Panc1 (cell line): ENCODE measurements around the gene SPATA24. TPM values are rescaled to one million over a fixed set of nuclear protein-coding genes. Genes with fewer than 3 reads are reported as not detected.
A peak's percentile ranks its signal among the peaks of the same experiment; 100 is the strongest.
"Not testable (repeated sequence)": the region's sequence is repeated elsewhere in the genome, so short reads cannot be mapped to it uniquely, and the experiment has no call there.

Experiments used
- ATAC-seq: fragments of 200-7000 bp; cut with Tn5 transposase; 2 replicates; pipeline ENCODE4 v1.9.1; 2020; ENCODE audit warnings: mild to moderate bottlenecking, moderate library complexity
- BruUV-seq: library from RNA; stranded (reverse); fragments of 400-500 nt; replicated peaks from 2 replicates; lab custom pipeline; 2021; lab: Mats Ljungman, UMichigan
- CTCF ChIA-PET: fragments of 300-600 bp; sonication (Branson Sonifier 250); formaldehyde crosslinking; loops from one replicate; lab custom pipeline; 2022; ENCODE audit warnings: antibody characterized with exemption; lab: Charles Lee
- POLR2A ChIA-PET: fragments of 300-600 bp; sonication (Branson Sonifier 250); formaldehyde crosslinking; loops from one replicate; lab custom pipeline; 2022; ENCODE audit warnings: antibody characterized with exemption; lab: Charles Lee
- DNase-seq: peaks from one replicate; pipeline ENCODE4 v3.0.0-alpha.2; 2010; ENCODE audit warnings: low read depth, low spot score
- H3K27ac ChIP-seq: 2 replicates; pipeline ENCODE4 v1.5.1; 2011; ENCODE audit warnings: mild to moderate bottlenecking, low read length, inconsistent platforms
- H3K27me3 ChIP-seq: fragments of 200-500 bp; sonication (Bioruptor generic); 2 replicates; pipeline ENCODE4 v1.6.0; 2014; ENCODE audit warnings: low read length, inconsistent platforms; ENCODE audit not compliant: control insufficient read depth, insufficient read depth
- H3K36me3 ChIP-seq: fragments of 200-500 bp; sonication (Bioruptor generic); 2 replicates; pipeline ENCODE4 v1.5.1; 2014; ENCODE audit warnings: inconsistent platforms, mild to moderate bottlenecking, low read length, moderate library complexity; ENCODE audit not compliant: control insufficient read depth, insufficient read depth
- H3K4me1 ChIP-seq: 2 replicates; pipeline ENCODE4 v1.5.1; 2011; ENCODE audit warnings: inconsistent platforms, mild to moderate bottlenecking, low read length, moderate library complexity; ENCODE audit not compliant: control insufficient read depth, insufficient read depth
- H3K4me3 ChIP-seq, 2 experiments: 2 replicates each; pipeline ENCODE4 v1.5.1; 2011 to 2012; ENCODE audit warnings: low read depth in 2 of 2, low read length in 2 of 2, mild to moderate bottlenecking in 2 of 2, inconsistent platforms in 1 of 2, moderate library complexity in 1 of 2
- H3K9me3 ChIP-seq: fragments of 200-500 bp; sonication (Bioruptor generic); 2 replicates; pipeline ENCODE4 v1.5.1; 2014; ENCODE audit warnings: low read depth, mild to moderate bottlenecking, inconsistent platforms, low read length, moderate library complexity; ENCODE audit not compliant: control insufficient read depth, insufficient read depth
- CTCF ChIP-seq: fragments of 450-650 bp; IDR thresholded peaks from 2 replicates; pipeline ENCODE4 v1.5.1; 2017; ENCODE audit warnings: mild to moderate bottlenecking
- REST ChIP-seq, 2 experiments: IDR thresholded peaks; 2 replicates each; pipeline ENCODE4 v1.6.1; 2011 to 2012; ENCODE audit warnings: low read depth in 2 of 2, control low read depth in 1 of 2, low read length in 1 of 2, mild to moderate bottlenecking in 1 of 2, moderate library complexity in 1 of 2; ENCODE audit not compliant: insufficient read depth in 1 of 2
- SIN3A ChIP-seq: IDR thresholded peaks from 2 replicates; pipeline ENCODE4 v1.6.1; 2012; ENCODE audit warnings: low read depth, mild to moderate bottlenecking, low read length, moderate library complexity, borderline replicate concordance; ENCODE audit not compliant: insufficient read depth
- TCF7L2 ChIP-seq: IDR thresholded peaks from 2 replicates; pipeline ENCODE4 v1.6.1; 2011; ENCODE audit warnings: mild to moderate bottlenecking, low read depth, low read length, inconsistent platforms
- in situ Hi-C: cut with HindIII; loops from 2 replicates; pipeline ENCODE4 v1.10.0; 2016; ENCODE audit warnings: low sequenced_read_pairs, low pct_unique_long_range_greater_than_20kb
- intact Hi-C: fragments of 100-400 bp; cut with micrococcal nuclease; formaldehyde crosslinking; loops from one replicate; pipeline ENCODE4 v1.10.0; 2022; ENCODE audit not compliant: unreplicated experiment
- total RNA-seq: library from RNA; stranded (reverse); gene quantifications from one replicate; pipeline ENCODE4 v1.2.1, GENCODE V29; 2021; ENCODE audit not compliant: unreplicated experiment

The SPATA24 gene
- total RNA-seq, 1 experiment from 2014 or later = 5.5 TPM

- H3K4me1 ChIP-seq = no peaks in the 10 kb centered on the region
- H3K36me3 ChIP-seq = no peaks in the 10 kb centered on the region
- no peak for TF ChIP-seq CTCF
- TF ChIP-seq REST (IDR thresholded peaks at IDR 0.05; ENCODE audit: insufficient read depth in 1 of 2, low read depth in 2 of 2, low read length in 1 of 2) = no peak
- TF ChIP-seq SIN3A = no peak
- no peak for TF ChIP-seq TCF7L2
- ChIA-PET POLR2A (no interaction called here), CTCF (interaction anchor here (0.5 kb wide), 1 partner anchor 600 kb away, joined by 3 read pairs; no protein-coding TSS in a partner anchor)
- intact Hi-C loops = no loop called here
- H3K27me3 ChIP-seq = no peaks in the 10 kb centered on the region
- H3K4me3 ChIP-seq = no peak overlapping the region
- BruUV-seq = TSS peak; percentile 44
- ATAC-seq = no peak
- H3K27ac ChIP-seq = no peak overlapping the region
- DNase-seq = no peak
- in situ Hi-C loops = no loop called here
- no peaks in the 10 kb centered on the region for H3K9me3 ChIP-seq
Measured at GRCh38 chr5:139354186-139354585, 49.7 kb downstream of the SPATA24 start.

DNA sequence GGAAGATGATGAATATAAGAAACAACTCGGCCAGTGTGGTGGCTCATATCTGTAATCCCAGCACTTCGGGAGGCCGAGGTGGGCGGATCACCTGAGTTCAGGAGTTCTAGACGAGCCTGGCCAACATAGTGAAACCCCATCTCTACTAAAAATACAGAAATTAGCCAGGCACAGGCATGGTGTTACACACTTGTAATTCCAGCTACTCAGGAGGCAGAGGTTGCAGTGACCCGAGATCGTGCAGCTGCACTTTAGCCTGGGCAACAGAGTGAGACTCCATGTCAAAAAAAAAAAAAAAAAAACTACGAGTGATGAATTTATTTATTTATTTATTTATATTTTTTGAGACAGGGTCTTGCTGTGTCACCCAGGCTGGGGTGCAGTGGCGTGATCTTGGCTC is 56.0 kb downstream of the SPATA24 start:
- H3K36me3 ChIP-seq, H3K27me3 ChIP-seq, H3K9me3 ChIP-seq, ATAC-seq, BruUV-seq, in situ Hi-C loops, DNase-seq, CTCF ChIA-PET, H3K27ac ChIP-seq, H3K4me1 ChIP-seq, intact Hi-C loops, POLR2A ChIA-PET, H3K4me3 ChIP-seq: not testable (repeated sequence)

Other genes starting within 250 kb of the SPATA24 start
- gene SIL1, start 205.7 kb downstream of the SPATA24 start, total RNA-seq = 35.4 TPM
- 194 TPM for gene MATR3, start 110.3 kb downstream of the SPATA24 start, total RNA-seq
- gene PAIP2, start 62.2 kb downstream of the SPATA24 start, total RNA-seq = 79.4 TPM
- not detected for gene SLC23A1, start 20.8 kb downstream of the SPATA24 start, total RNA-seq
- gene MZB1, start 14.2 kb downstream of the SPATA24 start, total RNA-seq = 0.49 TPM
- gene PROB1, start 9.0 kb downstream of the SPATA24 start, total RNA-seq = 2.3 TPM
- gene DNAJC18, start 35.4 kb upstream of the SPATA24 start, total RNA-seq = 8.8 TPM
- not detected for gene ECSCR, start 58.7 kb upstream of the SPATA24 start, total RNA-seq
- not detected for gene SMIM33, start 66.9 kb upstream of the SPATA24 start, total RNA-seq
- gene STING1, start 78.7 kb upstream of the SPATA24 start, total RNA-seq = 22.8 TPM
- gene UBE2D2, start 157.2 kb upstream of the SPATA24 start, total RNA-seq = 222 TPM
- 85.0 TPM for gene CXXC5, start 244.3 kb upstream of the SPATA24 start, total RNA-seq